DMS114 treated with DMSO at 0.1 percent for 48 hours (cell line): Measurements from ENCODE around the gene RPL22.

ENCODE experiments used
- DNase-seq: peaks from one replicate; lab custom pipeline; 2025; ENCODE audit not compliant: unreplicated experiment; lab: John Stamatoyannopoulos, UW

RPL22 gene

GRCh38 chr1:6175411-6175828 is 24.0 kb downstream of the RPL22 start:
- no peak for DNase-seq

- no peak for DNase-seq
These were observed 24.6 kb downstream of the RPL22 start for GRCh38 chr1:6174621-6175410.

GRCh38 chr1:6172549-6172948 is 26.8 kb downstream of the RPL22 start:
- DNase-seq = no peak

GRCh38 chr1:6171548-6172124 is 27.8 kb downstream of the RPL22 start:
- DNase-seq = no peak

- no peak for DNase-seq
These were observed 28.6 kb downstream of the RPL22 start for GRCh38 chr1:6170742-6171201.

- no peak for DNase-seq
These were observed 29.2 kb downstream of the RPL22 start for GRCh38 chr1:6170116-6170741.

GRCh38 chr1:6168947-6169586 is 30.3 kb downstream of the RPL22 start:
- DNase-seq = no peak

- DNase-seq = no peak
These were observed 31.7 kb downstream of the RPL22 start for GRCh38 chr1:6167391-6168303.

GRCh38 chr1:6166655-6167390 is 32.6 kb downstream of the RPL22 start:
- DNase-seq = no peak

- DNase-seq = no peak
These were observed 33.2 kb downstream of the RPL22 start for GRCh38 chr1:6166221-6166620.

GRCh38 chr1:6165441-6165985 is 33.9 kb downstream of the RPL22 start:
- DNase-seq = no peak

GRCh38 chr1:6165027-6165426 is 34.4 kb downstream of the RPL22 start:
- DNase-seq = no peak

GRCh38 chr1:6163973-6164617 is 35.3 kb downstream of the RPL22 start:
- DNase-seq = no peak

GRCh38 chr1:6163191-6163972 is 36.0 kb downstream of the RPL22 start:
- no peak for DNase-seq

GRCh38 chr1:6162773-6163172 is 36.6 kb downstream of the RPL22 start:
- DNase-seq = no peak

- no peak for DNase-seq
These were observed 37.1 kb downstream of the RPL22 start for GRCh38 chr1:6162341-6162740.

- DNase-seq = no peak
These were observed 41.2 kb downstream of the RPL22 start for GRCh38 chr1:6158181-6158580.

- DNase-seq = no peak
These were observed 41.7 kb downstream of the RPL22 start for GRCh38 chr1:6157528-6158174.
